Measurements from ENCODE around the gene NR3C2.

GRCh38 chr4:148261848-148262247 lies 180.4 kb downstream of the NR3C2 start:
- no peak for TF ChIP-seq ZNF8 (CRISPR knock-in tag; IDR thresholded peaks at IDR 0.05)
- TF ChIP-seq BACH2 (CRISPR knock-in tag; IDR thresholded peaks at IDR 0.05; ENCODE audit: borderline replicate concordance): no peak
- no peak for TF ChIP-seq ARNTL (CRISPR knock-in tag; IDR thresholded peaks at IDR 0.05; ENCODE audit: borderline replicate concordance, low read depth)
- TF ChIP-seq PATZ1 (CRISPR knock-in tag; IDR thresholded peaks at IDR 0.05; ENCODE audit: borderline replicate concordance): no peak
- no peak for TF ChIP-seq ZFP3 (CRISPR knock-in tag; IDR thresholded peaks at IDR 0.05)
- no peak for TF ChIP-seq TOX (CRISPR knock-in tag; IDR thresholded peaks at IDR 0.05; ENCODE audit: borderline replicate concordance)
- TF ChIP-seq ESRRG (CRISPR knock-in tag; IDR thresholded peaks at IDR 0.05): no peak
- no peak for TF ChIP-seq RARB (CRISPR knock-in tag; IDR thresholded peaks at IDR 0.05)
- no peak for TF ChIP-seq CREB5 (CRISPR knock-in tag; IDR thresholded peaks at IDR 0.05; ENCODE audit: low read depth)
- TF ChIP-seq OSR1 (CRISPR knock-in tag; IDR thresholded peaks at IDR 0.05): no peak
- TF ChIP-seq ZNF565 (CRISPR knock-in tag; conservative IDR thresholded peaks at IDR 0.05; ENCODE audit: low read depth): no peak
